HG03196 (cell line): ENCODE data around the gene SMDT1.
"Not testable (repeated sequence)": the region's sequence is repeated elsewhere in the genome, so short reads cannot be mapped to it uniquely, and the experiment has no call there.

Experiments used
- ATAC-seq: cut with Tn5 transposase; IDR thresholded peaks from one replicate; pipeline ENCODE4 v1.9.1; 2021; ENCODE audit not compliant: unreplicated experiment

Gene SMDT1

GRCh38 chr22:42108848-42109247, 29.3 kb downstream of the SMDT1 start:
- no peak for ATAC-seq

- ATAC-seq = no peak
These were observed 32.3 kb downstream of the SMDT1 start for GRCh38 chr22:42111798-42112197.

- not testable (repeated sequence) for ATAC-seq
These were observed 33.3 kb downstream of the SMDT1 start for GRCh38 chr22:42112793-42113192.

- no peak for ATAC-seq
These were observed 35.2 kb downstream of the SMDT1 start for GRCh38 chr22:42114721-42115120.

- not testable (repeated sequence) for ATAC-seq
These were observed 35.9 kb downstream of the SMDT1 start for GRCh38 chr22:42115420-42115830.

- ATAC-seq = no peak
These were observed 37.4 kb downstream of the SMDT1 start for GRCh38 chr22:42116848-42117424.

DNA sequence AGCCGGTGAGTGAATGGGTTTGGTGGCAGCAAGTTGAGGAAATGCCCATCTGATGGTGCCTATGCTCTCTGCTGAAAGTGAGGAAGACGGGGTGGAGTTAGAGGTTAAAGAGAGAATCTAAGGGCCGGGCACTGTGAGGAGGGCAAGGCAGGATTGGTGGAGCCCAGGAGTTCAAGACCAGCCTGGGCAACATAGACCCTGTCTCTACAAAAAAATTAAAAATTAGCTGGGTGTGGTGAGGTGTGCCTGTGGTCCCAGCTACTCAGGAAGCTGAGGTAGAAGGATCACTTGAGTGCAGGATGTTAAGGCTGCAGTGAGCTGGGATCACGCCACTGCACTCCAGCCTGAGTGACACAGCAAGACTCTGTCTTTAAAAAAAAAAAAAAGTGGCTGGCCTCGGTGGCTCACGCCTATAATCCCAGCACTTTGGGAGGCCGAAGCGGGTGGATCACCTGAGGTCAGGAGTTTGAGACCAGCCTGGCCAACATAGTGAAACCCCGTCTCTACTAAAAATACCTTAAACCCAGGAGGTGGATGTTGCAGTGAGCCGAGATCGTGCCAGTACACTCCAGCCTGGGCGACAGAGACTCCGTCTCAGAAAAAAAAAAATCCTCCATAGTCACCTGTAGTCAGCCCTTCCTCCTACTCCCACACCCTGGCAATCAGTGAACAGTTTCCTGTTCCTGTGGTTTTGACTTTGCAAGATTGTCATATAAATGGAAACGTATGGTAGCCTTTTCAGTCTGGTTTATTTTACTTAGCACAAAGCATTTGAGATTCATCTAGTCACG, 40.9 kb downstream of the SMDT1 start:
- ATAC-seq = not testable (repeated sequence)

DNA sequence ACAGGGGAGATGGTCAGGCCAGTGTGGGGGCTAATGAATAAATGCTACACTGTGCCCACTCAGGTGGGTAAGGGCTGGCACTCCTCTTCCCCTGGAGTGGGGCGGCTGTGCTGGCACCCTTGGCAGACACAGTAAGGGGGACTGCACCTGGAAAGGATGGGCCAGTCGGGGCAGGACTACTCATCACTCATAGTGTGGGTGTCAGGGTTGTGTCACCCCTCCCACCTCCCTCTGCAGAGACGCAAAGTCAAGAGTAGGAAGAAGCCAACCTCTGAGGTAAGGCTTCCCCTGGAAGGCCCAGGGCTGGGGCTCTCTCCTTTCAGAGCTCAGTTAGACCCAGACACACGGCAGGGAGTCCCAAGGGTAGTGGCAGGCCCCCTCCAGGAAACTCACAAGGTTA, 44.0 kb downstream of the SMDT1 start:
- ATAC-seq = not testable (repeated sequence)

GRCh38 chr22:42127606-42128005, 48.1 kb downstream of the SMDT1 start:
- ATAC-seq = no peak

GRCh38 chr22:42128007-42128406, 48.5 kb downstream of the SMDT1 start:
- ATAC-seq = not testable (repeated sequence)

DNA sequence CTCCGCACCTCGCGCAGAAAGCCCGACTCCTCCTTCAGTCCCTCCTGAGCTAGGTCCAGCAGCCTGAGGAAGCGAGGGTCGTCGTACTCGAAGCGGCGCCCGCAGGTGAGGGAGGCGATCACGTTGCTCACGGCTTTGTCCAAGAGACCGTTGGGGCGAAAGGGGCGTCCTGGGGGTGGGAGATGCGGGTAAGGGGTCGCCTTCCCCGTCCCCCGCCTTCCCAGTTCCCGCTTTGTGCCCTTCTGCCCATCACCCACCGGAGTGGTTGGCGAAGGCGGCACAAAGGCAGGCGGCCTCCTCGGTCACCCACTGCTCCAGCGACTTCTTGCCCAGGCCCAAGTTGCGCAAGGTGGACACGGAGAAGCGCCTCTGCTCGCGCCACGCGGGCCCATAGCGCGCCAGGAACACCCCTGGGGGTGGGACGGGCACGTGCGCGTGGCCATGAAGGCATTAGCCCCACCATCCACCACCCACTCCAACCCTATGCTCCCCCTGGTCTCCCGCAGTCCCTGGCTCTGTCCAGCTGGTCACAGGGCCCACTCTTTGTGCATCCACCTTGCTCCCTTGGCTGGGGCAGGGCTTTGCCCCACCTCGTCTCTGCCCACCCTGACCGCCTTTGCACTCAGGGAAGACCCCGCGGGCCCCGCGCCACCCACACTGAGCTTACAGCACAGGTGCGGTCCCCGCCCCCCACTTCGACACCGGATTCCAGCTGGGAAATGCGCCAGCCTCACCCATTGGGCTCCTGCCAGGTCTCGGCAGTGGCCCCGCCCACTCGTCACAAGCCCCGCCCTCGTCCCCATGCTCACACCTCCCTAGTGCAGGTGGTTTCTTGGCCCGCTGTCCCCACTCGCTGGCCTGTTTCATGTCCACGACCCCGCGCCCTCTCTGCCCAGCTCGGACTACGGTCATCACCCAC, 49.5 kb downstream of the SMDT1 start:
- not testable (repeated sequence) for ATAC-seq

DNA sequence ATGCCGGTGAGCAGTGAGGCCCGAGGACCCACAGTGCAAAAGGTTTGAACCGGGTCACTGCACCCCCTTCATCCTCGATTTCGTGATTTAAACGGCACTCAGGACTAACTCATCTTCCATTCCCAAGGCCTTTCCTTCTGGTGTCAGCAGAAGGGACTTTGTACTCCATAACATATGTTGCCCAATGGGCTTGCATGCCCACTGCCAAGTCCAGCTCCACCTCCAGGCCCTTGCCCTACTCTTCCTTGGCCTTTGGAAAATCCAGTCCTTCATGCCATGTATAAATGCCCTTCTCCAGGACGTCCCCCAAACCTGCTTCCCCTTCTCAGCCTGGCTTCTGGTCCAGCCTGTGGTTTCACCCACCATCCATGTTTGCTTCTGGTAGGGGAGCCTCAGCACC, 50.7 kb downstream of the SMDT1 start:
- ATAC-seq = not testable (repeated sequence)

- ATAC-seq = not testable (repeated sequence)
These were observed 51.3 kb downstream of the SMDT1 start, which contains the start of gene CYP2D6 for GRCh38 chr22:42130639-42131431. TSS of gene CYP2D6 (minus strand) at chr22:42130810. CDS start at chr22:42130791, 19 bp downstream.

GRCh38 chr22:42131562-42131961, 52.1 kb downstream of the SMDT1 start:
- ATAC-seq = no peak

DNA sequence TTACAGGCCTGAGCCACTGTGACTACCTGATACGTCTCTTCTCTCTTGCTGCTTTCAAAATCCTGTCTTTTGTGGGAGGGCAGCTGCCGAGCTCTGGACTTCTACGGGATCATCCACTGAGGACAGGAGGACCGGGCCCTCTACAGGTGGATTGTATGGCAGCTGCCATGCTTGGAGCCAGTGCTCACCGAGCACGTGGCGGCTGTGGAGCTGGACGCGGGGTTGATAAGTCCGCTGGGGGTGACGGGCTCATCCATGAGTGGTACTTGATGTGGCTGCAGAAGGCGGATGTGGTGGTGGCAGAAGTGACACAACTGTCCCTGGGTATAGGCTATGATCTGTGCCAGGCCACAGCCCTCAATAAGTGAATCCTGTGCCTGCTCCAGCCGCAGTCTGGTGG, 53.0 kb downstream of the SMDT1 start:
- ATAC-seq = no peak
